ENCODE measurements around the gene KCNMB3. TPM values are rescaled to one million over a fixed set of nuclear protein-coding genes. Genes with fewer than 3 reads are reported as not detected.
"Not testable (repeated sequence)": the region's sequence is repeated elsewhere in the genome, so short reads cannot be mapped to it uniquely, and the experiment has no call there.

The KCNMB3 gene
- total RNA-seq, 1 experiment from 2014 or later, result 1.3 TPM

GRCh38 chr3:179274434-179274833 lies 23.5 kb upstream of the KCNMB3 start:
- H3K9me3 ChIP-seq (replicated peaks); DNase-seq; H3K27me3 ChIP-seq; H3K4me1 ChIP-seq; H3K27ac ChIP-seq; H3K36me3 ChIP-seq; H3K4me3 ChIP-seq: not testable (repeated sequence)

GRCh38 chr3:179272385-179272784 lies 21.5 kb upstream of the KCNMB3 start:
- DNase-seq, result peak in 1 of 2 experiments; percentile 13
- Histone ChIP-seq H3K27me3 (no peaks in the 10 kb centered on the region), H3K27ac (no peak overlapping the region), H3K36me3 (no peaks in the 10 kb centered on the region), H3K9me3 (replicated peaks) (no peaks in the 10 kb centered on the region), H3K4me1 (no peaks in the 10 kb centered on the region), H3K4me3 (no peak overlapping the region)

GRCh38 chr3:179269152-179269707 lies 18.3 kb upstream of the KCNMB3 start:
- no peak overlapping the region for H3K27ac ChIP-seq
- no peak overlapping the region for H3K4me3 ChIP-seq
- H3K27me3 ChIP-seq, result no peaks in the 10 kb centered on the region
- H3K4me1 ChIP-seq, result no peaks in the 10 kb centered on the region
- no peaks in the 10 kb centered on the region for H3K36me3 ChIP-seq
- no peak for DNase-seq
- H3K9me3 ChIP-seq (replicated peaks), result no peaks in the 10 kb centered on the region

GRCh38 chr3:179268400-179269051 lies 17.6 kb upstream of the KCNMB3 start:
- DNase-seq, result no peak
- no peaks in the 10 kb centered on the region for H3K4me1 ChIP-seq
- H3K27ac ChIP-seq, result no peak overlapping the region
- H3K4me3 ChIP-seq, result no peak overlapping the region
- no peaks in the 10 kb centered on the region for H3K36me3 ChIP-seq
- H3K27me3 ChIP-seq, result no peaks in the 10 kb centered on the region
- H3K9me3 ChIP-seq (replicated peaks), result no peaks in the 10 kb centered on the region

GRCh38 chr3:179266701-179267211 lies 15.8 kb upstream of the KCNMB3 start:
- no peaks in the 10 kb centered on the region for H3K9me3 ChIP-seq (replicated peaks)

GRCh38 chr3:179265875-179266274 lies 15.0 kb upstream of the KCNMB3 start:
- no peaks in the 10 kb centered on the region for H3K27me3 ChIP-seq
- H3K27ac ChIP-seq, result no peak overlapping the region
- no peak overlapping the region for H3K4me3 ChIP-seq
- no peaks in the 10 kb centered on the region for H3K4me1 ChIP-seq
- H3K36me3 ChIP-seq, result no peaks in the 10 kb centered on the region
- no peaks in the 10 kb centered on the region; the same call in 1 of the 2 replicates for H3K9me3 ChIP-seq (replicated peaks)
- DNase-seq, result no peak

More at GRCh38 chr3:179266701-179267211, 15.8 kb upstream of the KCNMB3 start:
- DNase-seq, result no peak
- no peak overlapping the region for H3K4me3 ChIP-seq
- H3K4me1 ChIP-seq, result no peaks in the 10 kb centered on the region
- no peaks in the 10 kb centered on the region for H3K27me3 ChIP-seq
- no peak overlapping the region for H3K27ac ChIP-seq
- no peaks in the 10 kb centered on the region for H3K36me3 ChIP-seq

- Histone ChIP-seq H3K4me3 (no peak overlapping the region), H3K27me3 (no peaks in the 10 kb centered on the region), H3K4me1 (no peaks in the 10 kb centered on the region), H3K36me3 (no peaks in the 10 kb centered on the region), H3K9me3 (replicated peaks) (peaks cover 4% of the 10 kb centered on the region; the same call in 1 of the 2 replicates), H3K27ac (no peak overlapping the region)
- no peak for DNase-seq
Measured at GRCh38 chr3:179265092-179265491, 14.2 kb upstream of the KCNMB3 start.

GRCh38 chr3:179264449-179264848 lies 13.5 kb upstream of the KCNMB3 start:
- H3K27ac ChIP-seq, result no peak overlapping the region
- H3K4me3 ChIP-seq, result no peak overlapping the region
- no peak for DNase-seq
- no peaks in the 10 kb centered on the region for H3K4me1 ChIP-seq
- peaks cover 4% of the 10 kb centered on the region; the same call in 1 of the 2 replicates for H3K9me3 ChIP-seq (replicated peaks)
- H3K27me3 ChIP-seq, result no peaks in the 10 kb centered on the region
- no peaks in the 10 kb centered on the region for H3K36me3 ChIP-seq

GRCh38 chr3:179263134-179263533 lies 12.2 kb upstream of the KCNMB3 start:
- Histone ChIP-seq H3K9me3 (replicated peaks) (peaks cover 4% of the 10 kb centered on the region; the same call in 1 of the 2 replicates), H3K4me3 (no peak overlapping the region), H3K36me3 (no peaks in the 10 kb centered on the region), H3K4me1 (no peaks in the 10 kb centered on the region), H3K27me3 (no peaks in the 10 kb centered on the region), H3K27ac (no peak overlapping the region)
- DNase-seq, result no peak

- peak; percentile 66 to 75 for DNase-seq
Measured at GRCh38 chr3:179260949-179261765, 10.2 kb upstream of the KCNMB3 start.

GRCh38 chr3:179259959-179260756 lies 9.2 kb upstream of the KCNMB3 start:
- H3K4me3 ChIP-seq; H3K4me1 ChIP-seq; H3K27ac ChIP-seq; H3K27me3 ChIP-seq; H3K36me3 ChIP-seq; H3K9me3 ChIP-seq (replicated peaks); DNase-seq: not testable (repeated sequence)

More at GRCh38 chr3:179260949-179261765, 10.2 kb upstream of the KCNMB3 start:
- Histone ChIP-seq H3K4me1 (no peaks in the 10 kb centered on the region), H3K27me3 (no peaks in the 10 kb centered on the region), H3K9me3 (replicated peaks) (peaks cover 4% of the 10 kb centered on the region; the same call in 1 of the 2 replicates), H3K36me3 (no peaks in the 10 kb centered on the region), H3K27ac (no peak overlapping the region; the same call in 1 of the 2 replicates), H3K4me3 (peak overlapping the region; percentile 58)

- no peak for DNase-seq
- H3K4me1 ChIP-seq, result no peaks in the 10 kb centered on the region
- no peak overlapping the region for H3K4me3 ChIP-seq
- no peak overlapping the region for H3K27ac ChIP-seq
- peaks cover 4% of the 10 kb centered on the region; the same call in 1 of the 2 replicates for H3K9me3 ChIP-seq (replicated peaks)
- H3K27me3 ChIP-seq, result no peaks in the 10 kb centered on the region
- H3K36me3 ChIP-seq, result no peaks in the 10 kb centered on the region
Measured at GRCh38 chr3:179258820-179259219, 7.9 kb upstream of the KCNMB3 start.

- H3K4me1 ChIP-seq; H3K27ac ChIP-seq; H3K27me3 ChIP-seq; H3K9me3 ChIP-seq (replicated peaks); DNase-seq; H3K36me3 ChIP-seq; H3K4me3 ChIP-seq: not testable (repeated sequence)
Measured at GRCh38 chr3:179257742-179258141, 6.8 kb upstream of the KCNMB3 start.

- no peak for DNase-seq
- no peaks in the 10 kb centered on the region for H3K27me3 ChIP-seq
- H3K4me3 ChIP-seq, result no peak overlapping the region
- no peaks in the 10 kb centered on the region for H3K36me3 ChIP-seq
- H3K4me1 ChIP-seq, result no peaks in the 10 kb centered on the region
- H3K27ac ChIP-seq, result no peak overlapping the region
- peaks cover 4% of the 10 kb centered on the region; the same call in 1 of the 2 replicates for H3K9me3 ChIP-seq (replicated peaks)
Measured at GRCh38 chr3:179256813-179257212, 5.9 kb upstream of the KCNMB3 start.

Data from SJCRH30 (cell line).